Ishikawa (cell line): ENCODE data around the gene PDCD6IP.
A peak's percentile ranks its signal among the peaks of the same experiment; 100 is the strongest.

ENCODE experiments used
- CEBPB ChIP-seq: IDR thresholded peaks from 2 replicates; pipeline ENCODE4 v1.6.1; 2012
- CREB1 ChIP-seq: IDR thresholded peaks from 2 replicates; pipeline ENCODE4 v1.6.1; 2012; ENCODE audit warnings: low read depth
- EGR1 ChIP-seq: IDR thresholded peaks from 2 replicates; pipeline ENCODE4 v1.6.1; 2012
- EP300 ChIP-seq: IDR thresholded peaks from 2 replicates; pipeline ENCODE4 v1.6.1; 2012; ENCODE audit warnings: borderline replicate concordance
- FOXM1 ChIP-seq: IDR thresholded peaks from 2 replicates; pipeline ENCODE4 v1.6.1; 2012; ENCODE audit warnings: low read depth, borderline replicate concordance
- MAX ChIP-seq: IDR thresholded peaks from 2 replicates; pipeline ENCODE4 v1.6.1; 2012
- NFIC ChIP-seq: IDR thresholded peaks from 2 replicates; pipeline ENCODE4 v1.6.1; 2012
- RAD21 ChIP-seq: IDR thresholded peaks from 2 replicates; pipeline ENCODE4 v1.6.1; 2012; ENCODE audit warnings: low read depth
- REST ChIP-seq: IDR thresholded peaks from 2 replicates; pipeline ENCODE4 v1.6.1; 2012; ENCODE audit warnings: low read depth, mild to moderate bottlenecking
- TAF1 ChIP-seq: IDR thresholded peaks from 2 replicates; pipeline ENCODE4 v1.6.1; 2012; ENCODE audit warnings: low read depth, mild to moderate bottlenecking
- TCF12 ChIP-seq: IDR thresholded peaks from 2 replicates; pipeline ENCODE4 v1.6.1; 2012; ENCODE audit warnings: low read depth
- TEAD4 ChIP-seq: IDR thresholded peaks from 2 replicates; pipeline ENCODE4 v1.6.1; 2012
- USF1 ChIP-seq: IDR thresholded peaks from 2 replicates; pipeline ENCODE4 v1.6.1; 2012
- YY1 ChIP-seq: IDR thresholded peaks from 2 replicates; pipeline ENCODE4 v1.6.1; 2012; ENCODE audit warnings: low read depth
- ZBTB7A ChIP-seq: IDR thresholded peaks from 2 replicates; pipeline ENCODE4 v1.6.1; 2012; ENCODE audit warnings: low read depth

PDCD6IP gene

GRCh38 chr3:33885496-33885895, 87.1 kb downstream of the PDCD6IP start:
- TF ChIP-seq EGR1: no peak
- TF ChIP-seq TCF12: no peak
- no peak for TF ChIP-seq ZBTB7A
- TF ChIP-seq YY1: no peak
- TF ChIP-seq CREB1: no peak
- no peak for TF ChIP-seq EP300
- TF ChIP-seq CEBPB: no peak
- TF ChIP-seq TAF1: no peak
- no peak for TF ChIP-seq REST
- TF ChIP-seq NFIC: no peak
- no peak for TF ChIP-seq MAX
- TF ChIP-seq FOXM1: no peak
- no peak for TF ChIP-seq USF1
- no peak for TF ChIP-seq RAD21
- TF ChIP-seq TEAD4: no peak

GRCh38 chr3:33886015-33886414, 87.6 kb downstream of the PDCD6IP start:
- TF ChIP-seq YY1: no peak

GRCh38 chr3:33887478-33887877, 89.0 kb downstream of the PDCD6IP start:
- TF ChIP-seq TAF1: no peak
- no peak for TF ChIP-seq ZBTB7A
- no peak for TF ChIP-seq USF1

- TF ChIP-seq CREB1 (no peak), USF1 (peak; percentile 78)
These were observed 91.1 kb downstream of the PDCD6IP start for GRCh38 chr3:33889394-33890039.

GRCh38 chr3:33892655-33893054, 94.2 kb downstream of the PDCD6IP start:
- TF ChIP-seq FOXM1 (no peak), CEBPB (no peak), REST (no peak), MAX (no peak), RAD21 (no peak), USF1 (no peak), YY1 (no peak), TCF12 (no peak), CREB1 (no peak), TEAD4 (no peak), TAF1 (no peak), ZBTB7A (no peak)

GRCh38 chr3:33895658-33896057, 97.2 kb downstream of the PDCD6IP start:
- TF ChIP-seq ZBTB7A: no peak
- TF ChIP-seq MAX: no peak
- no peak for TF ChIP-seq CEBPB
- TF ChIP-seq TAF1: no peak
- TF ChIP-seq REST: no peak
